Activated naive CD8-positive, alpha-beta T cell treated with anti-CD3 and anti-CD28 coated beads, Interleukin-2, amount 50 U/mL, for 24 hours (primary cell): Measurements from ENCODE around the gene PRSS27.
"Not testable (repeated sequence)": the region's sequence is repeated elsewhere in the genome, so short reads cannot be mapped to it uniquely, and the experiment has no call there.

Source experiments
- ATAC-seq: fragments of 150-1000 bp; cut with Tn5 transposase; one replicate; pipeline ENCODE4 v1.10.0; 2021
- DNase-seq: peaks from one replicate; pipeline ENCODE4 v3.0.0; 2021
- H3K27ac Mint-ChIP-seq: one replicate; pipeline ENCODE4 v1.8.0; 2021; ENCODE audit warnings: mild to moderate bottlenecking, mixed read lengths
- H3K27me3 Mint-ChIP-seq: one replicate; pipeline ENCODE4 v1.8.0; 2021; ENCODE audit warnings: mixed read lengths
- H3K36me3 Mint-ChIP-seq: one replicate; pipeline ENCODE4 v1.8.0; 2021; ENCODE audit warnings: low read depth, mixed read lengths
- H3K4me1 Mint-ChIP-seq: one replicate; pipeline ENCODE4 v1.8.0; 2021; ENCODE audit warnings: mixed read lengths
- H3K4me3 Mint-ChIP-seq: one replicate; pipeline ENCODE4 v1.8.0; 2021; ENCODE audit warnings: mild to moderate bottlenecking, moderate library complexity, mixed read lengths
- H3K9me3 Mint-ChIP-seq: one replicate; pipeline ENCODE4 v1.8.0; 2021; ENCODE audit warnings: mixed read lengths

Gene PRSS27

GRCh38 chr16:2701713-2702437, 18.1 kb downstream of the PRSS27 start:
- no peaks in the 10 kb centered on the region for H3K27me3 Mint-ChIP-seq
- ATAC-seq (no peak), DNase-seq (no peak)
- no peaks in the 10 kb centered on the region for H3K4me1 Mint-ChIP-seq
- H3K27ac Mint-ChIP-seq: no peak overlapping the region
- no peaks in the 10 kb centered on the region for H3K9me3 Mint-ChIP-seq
- H3K36me3 Mint-ChIP-seq: peaks cover 5% of the 10 kb centered on the region
- no peak overlapping the region for H3K4me3 Mint-ChIP-seq

- Mint-ChIP-seq H3K27me3 (no peaks in the 10 kb centered on the region), H3K27ac (no peak overlapping the region)
Measured at GRCh38 chr16:2701272-2701671, 18.8 kb downstream of the PRSS27 start.

GRCh38 chr16:2700786-2701185, 19.2 kb downstream of the PRSS27 start:
- no peak overlapping the region for H3K4me3 Mint-ChIP-seq
- H3K27ac Mint-ChIP-seq: no peak overlapping the region
- DNase-seq: no peak
- H3K27me3 Mint-ChIP-seq: no peaks in the 10 kb centered on the region
- no peaks in the 10 kb centered on the region for H3K4me1 Mint-ChIP-seq
- H3K36me3 Mint-ChIP-seq: peaks cover 8% of the 10 kb centered on the region
- ATAC-seq: no peak
- no peaks in the 10 kb centered on the region for H3K9me3 Mint-ChIP-seq

More at GRCh38 chr16:2701272-2701671, 18.8 kb downstream of the PRSS27 start:
- H3K36me3 Mint-ChIP-seq: peaks cover 8% of the 10 kb centered on the region
- H3K4me1 Mint-ChIP-seq: no peaks in the 10 kb centered on the region
- H3K9me3 Mint-ChIP-seq: no peaks in the 10 kb centered on the region
- H3K4me3 Mint-ChIP-seq: no peak overlapping the region
- ATAC-seq: no peak
- no peak for DNase-seq

- no peaks in the 10 kb centered on the region for H3K27me3 Mint-ChIP-seq
- H3K27ac Mint-ChIP-seq: no peak overlapping the region
- H3K9me3 Mint-ChIP-seq: no peaks in the 10 kb centered on the region
- DNase-seq: no peak
- no peak for ATAC-seq
- peaks cover 8% of the 10 kb centered on the region for H3K36me3 Mint-ChIP-seq
- no peaks in the 10 kb centered on the region for H3K4me1 Mint-ChIP-seq
- H3K4me3 Mint-ChIP-seq: no peak overlapping the region
Measured at GRCh38 chr16:2699791-2700600, 20.0 kb downstream of the PRSS27 start.

GRCh38 chr16:2698965-2699750, 20.9 kb downstream of the PRSS27 start:
- H3K36me3 Mint-ChIP-seq: peaks cover 8% of the 10 kb centered on the region
- no peaks in the 10 kb centered on the region for H3K4me1 Mint-ChIP-seq
- no peak overlapping the region for H3K27ac Mint-ChIP-seq
- ATAC-seq (no peak), DNase-seq (no peak)
- H3K27me3 Mint-ChIP-seq: no peaks in the 10 kb centered on the region
- H3K9me3 Mint-ChIP-seq: no peaks in the 10 kb centered on the region
- no peak overlapping the region for H3K4me3 Mint-ChIP-seq

- Mint-ChIP-seq H3K36me3 (peaks cover 8% of the 10 kb centered on the region), H3K9me3 (no peaks in the 10 kb centered on the region), H3K27ac (no peak overlapping the region), H3K4me3 (no peak overlapping the region), H3K27me3 (no peaks in the 10 kb centered on the region), H3K4me1 (no peaks in the 10 kb centered on the region)
- no peak for DNase-seq
- no peak for ATAC-seq
Measured at GRCh38 chr16:2698103-2698870, 21.7 kb downstream of the PRSS27 start.

GRCh38 chr16:2697401-2697948, 22.5 kb downstream of the PRSS27 start:
- Mint-ChIP-seq H3K4me3 (no peak overlapping the region), H3K36me3 (peaks cover 8% of the 10 kb centered on the region), H3K27ac (no peak overlapping the region), H3K4me1 (no peaks in the 10 kb centered on the region), H3K27me3 (no peaks in the 10 kb centered on the region), H3K9me3 (no peaks in the 10 kb centered on the region)
- no peak for ATAC-seq
- no peak for DNase-seq

- H3K4me3 Mint-ChIP-seq, H3K4me1 Mint-ChIP-seq, ATAC-seq, H3K36me3 Mint-ChIP-seq, H3K27ac Mint-ChIP-seq, H3K27me3 Mint-ChIP-seq, H3K9me3 Mint-ChIP-seq, DNase-seq: not testable (repeated sequence)
Measured at GRCh38 chr16:2696601-2697250, 23.3 kb downstream of the PRSS27 start.

- Mint-ChIP-seq H3K9me3 (no peaks in the 10 kb centered on the region), H3K4me3 (no peak overlapping the region), H3K27ac (no peak overlapping the region), H3K36me3 (peaks cover 6% of the 10 kb centered on the region), H3K27me3 (no peaks in the 10 kb centered on the region), H3K4me1 (peaks cover 4% of the 10 kb centered on the region)
- ATAC-seq: no peak
- DNase-seq: no peak
Measured at GRCh38 chr16:2692948-2693651, 26.9 kb downstream of the PRSS27 start.

- H3K4me3 Mint-ChIP-seq: no peak overlapping the region
- H3K9me3 Mint-ChIP-seq: no peaks in the 10 kb centered on the region
- peaks cover 4% of the 10 kb centered on the region for H3K36me3 Mint-ChIP-seq
- no peak overlapping the region for H3K27ac Mint-ChIP-seq
- DNase-seq (no peak), ATAC-seq (no peak)
- peaks cover 10% of the 10 kb centered on the region for H3K4me1 Mint-ChIP-seq
- H3K27me3 Mint-ChIP-seq: no peaks in the 10 kb centered on the region
Measured at GRCh38 chr16:2692251-2692947, 27.6 kb downstream of the PRSS27 start.

GRCh38 chr16:2691491-2692248, 28.4 kb downstream of the PRSS27 start:
- DNase-seq: no peak
- no peaks in the 10 kb centered on the region for H3K27me3 Mint-ChIP-seq
- H3K4me3 Mint-ChIP-seq: no peak overlapping the region
- H3K9me3 Mint-ChIP-seq: no peaks in the 10 kb centered on the region
- H3K4me1 Mint-ChIP-seq: peaks cover 18% of the 10 kb centered on the region
- H3K36me3 Mint-ChIP-seq: peaks cover 1% of the 10 kb centered on the region
- ATAC-seq: no peak
- no peak overlapping the region for H3K27ac Mint-ChIP-seq

GRCh38 chr16:2690852-2691251, 29.2 kb downstream of the PRSS27 start:
- H3K4me1 Mint-ChIP-seq: peaks cover 19% of the 10 kb centered on the region
- no peaks in the 10 kb centered on the region for H3K36me3 Mint-ChIP-seq
- no peak for ATAC-seq
- H3K9me3 Mint-ChIP-seq: no peaks in the 10 kb centered on the region
- no peak for DNase-seq
- no peak overlapping the region for H3K27ac Mint-ChIP-seq
- no peaks in the 10 kb centered on the region for H3K27me3 Mint-ChIP-seq
- H3K4me3 Mint-ChIP-seq: no peak overlapping the region
